Measurements from ENCODE around the gene UTS2R. TPM values are rescaled to one million over a fixed set of nuclear protein-coding genes. Genes with fewer than 3 reads are reported as not detected.

Gene UTS2R
- total RNA-seq, 1 donor from 2014 or later = not detected

DNA sequence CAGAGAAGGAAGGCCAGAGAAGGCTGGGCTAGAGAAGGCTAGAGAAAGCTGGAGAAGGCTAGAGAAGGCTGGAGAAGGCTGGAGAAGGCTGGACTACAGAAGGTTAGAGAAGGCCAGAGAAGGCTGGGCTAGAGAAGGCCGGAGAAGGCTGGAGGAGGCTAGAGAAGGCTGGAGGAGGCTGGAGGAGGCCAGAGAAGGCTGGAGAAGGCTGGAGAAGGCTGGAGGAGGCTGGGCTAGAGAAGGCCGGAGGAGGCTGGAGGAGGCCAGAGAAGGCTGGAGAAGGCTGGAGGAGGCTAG, 53.2 kb downstream of the UTS2R start:
- no peak overlapping the region for H3K4me3 ChIP-seq
- H3K4me3 Mint-ChIP-seq = no peak overlapping the region
- peaks cover 11% of the 10 kb centered on the region for H3K27me3 Mint-ChIP-seq (ENCODE audit: insufficient read depth, low read depth)
- no peaks in the 10 kb centered on the region for H3K9me3 ChIP-seq (ENCODE audit: low read depth)
- H3K79me2 ChIP-seq (ENCODE audit: low read depth) = no peaks in the 10 kb centered on the region
- H3K4me1 ChIP-seq = no peaks in the 10 kb centered on the region
- H3K36me3 ChIP-seq = no peaks in the 10 kb centered on the region
- no peak overlapping the region for H3K4me2 ChIP-seq
- TF ChIP-seq, protein P1, sequence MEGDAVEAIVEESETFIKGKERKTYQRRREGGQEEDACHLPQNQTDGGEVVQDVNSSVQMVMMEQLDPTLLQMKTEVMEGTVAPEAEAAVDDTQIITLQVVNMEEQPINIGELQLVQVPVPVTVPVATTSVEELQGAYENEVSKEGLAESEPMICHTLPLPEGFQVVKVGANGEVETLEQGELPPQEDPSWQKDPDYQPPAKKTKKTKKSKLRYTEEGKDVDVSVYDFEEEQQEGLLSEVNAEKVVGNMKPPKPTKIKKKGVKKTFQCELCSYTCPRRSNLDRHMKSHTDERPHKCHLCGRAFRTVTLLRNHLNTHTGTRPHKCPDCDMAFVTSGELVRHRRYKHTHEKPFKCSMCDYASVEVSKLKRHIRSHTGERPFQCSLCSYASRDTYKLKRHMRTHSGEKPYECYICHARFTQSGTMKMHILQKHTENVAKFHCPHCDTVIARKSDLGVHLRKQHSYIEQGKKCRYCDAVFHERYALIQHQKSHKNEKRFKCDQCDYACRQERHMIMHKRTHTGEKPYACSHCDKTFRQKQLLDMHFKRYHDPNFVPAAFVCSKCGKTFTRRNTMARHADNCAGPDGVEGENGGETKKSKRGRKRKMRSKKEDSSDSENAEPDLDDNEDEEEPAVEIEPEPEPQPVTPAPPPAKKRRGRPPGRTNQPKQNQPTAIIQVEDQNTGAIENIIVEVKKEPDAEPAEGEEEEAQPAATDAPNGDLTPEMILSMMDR (IDR thresholded peaks at IDR 0.05) = no peak
- TF ChIP-seq EZH2 (IDR thresholded peaks at IDR 0.05) (no peak), EZH2phosphoT487 (IDR thresholded peaks at IDR 0.05) (no peak)
- H3K4me1 Mint-ChIP-seq = no peaks in the 10 kb centered on the region
- no peak overlapping the region for H3K9ac ChIP-seq
- no peaks in the 10 kb centered on the region for H3F3A ChIP-seq (ENCODE audit: low read depth)
- H3K27me3 ChIP-seq = no peaks in the 10 kb centered on the region
- H3K9me3 Mint-ChIP-seq = peaks cover 22% of the 10 kb centered on the region
- no peak for DNase-seq (ENCODE audit: low spot score)
- H4K20me1 ChIP-seq (ENCODE audit: low read depth) = no peaks in the 10 kb centered on the region
- no peak overlapping the region for H3K27ac ChIP-seq
- H3K27ac Mint-ChIP-seq = no peak overlapping the region
- peaks cover 29% of the 10 kb centered on the region for H3K36me3 Mint-ChIP-seq
- H2AFZ ChIP-seq (replicated peaks) = no peak overlapping the region

Small RNA genes lying within 50 kb of the gene (small RNA-seq; reads per million reads assigned to genes)
- gene RF00019 = not detected

Other genes with a start within 250 kb of the UTS2R start
- 15.0 and 29.8 TPM in 2 replicates for gene CCDC57, start 158.9 kb upstream of the UTS2R start, total RNA-seq (ENCODE audit: low replicate concordance)
- 21.0 and 82.9 TPM in 2 replicates for gene SLC16A3, start 142.7 kb upstream of the UTS2R start, total RNA-seq (ENCODE audit: low replicate concordance)
- 41.5 and 60.7 TPM in 2 replicates for gene CSNK1D, start 98.1 kb upstream of the UTS2R start, total RNA-seq (ENCODE audit: low replicate concordance)
- 0.62 TPM in 1 of 2 replicates, not detected in the other for gene CD7, start 54.2 kb upstream of the UTS2R start, total RNA-seq (ENCODE audit: low replicate concordance)
- 0.12 TPM in 1 of 2 replicates, not detected in the other for gene SECTM1, start 38.0 kb upstream of the UTS2R start, total RNA-seq (ENCODE audit: low replicate concordance)
- 0.19 TPM in 1 of 2 replicates, not detected in the other for gene TEX19, start 12.5 kb upstream of the UTS2R start, total RNA-seq (ENCODE audit: low replicate concordance)
- 22.3 and 41.8 TPM in 2 replicates for gene HEXD, start 46.6 kb downstream of the UTS2R start, total RNA-seq (ENCODE audit: low replicate concordance)
- 26.8 and 34.2 TPM in 2 replicates for gene OGFOD3, start 46.8 kb downstream of the UTS2R start, total RNA-seq (ENCODE audit: low replicate concordance)
- 75.1 and 87.9 TPM in 2 replicates for gene CYBC1, start 79.0 kb downstream of the UTS2R start, total RNA-seq (ENCODE audit: low replicate concordance)
- 154 and 166 TPM in 2 replicates for gene NARF, start 87.0 kb downstream of the UTS2R start, total RNA-seq (ENCODE audit: low replicate concordance)
- gene FOXK2, start 148.0 kb downstream of the UTS2R start, total RNA-seq (ENCODE audit: low replicate concordance) = 28.1 and 45.9 TPM in 2 replicates